HepG2 (cell line): ENCODE data around the gene RIN3. TPM values are rescaled to one million over a fixed set of nuclear protein-coding genes. Genes with fewer than 3 reads are reported as not detected.

ENCODE experiments used
- ATAC-seq: fragments of 200-7000 bp; cut with Tn5 transposase; 3 replicates; pipeline ENCODE4 v1.9.1; 2020; ENCODE audit warnings: mild to moderate bottlenecking, moderate library complexity
- BruUV-seq: library from RNA; stranded (reverse); fragments of 400-500 nt; replicated peaks from 2 replicates; lab custom pipeline; 2021; lab: Mats Ljungman, UMichigan
- CTCF ChIA-PET: fragments of 300-600 bp; formaldehyde crosslinking; extraction: SDS; loops from one replicate; lab custom pipeline; 2021; ENCODE audit warnings: low total read pairs, inconsistent platforms, low intra/inter-chr PET ratio; lab: Yijun Ruan, JAX
- POLR2A ChIA-PET: fragments of 350-600 bp; sonication (Branson Sonifier 250); formaldehyde crosslinking; loops from one replicate; lab custom pipeline; 2020; ENCODE audit warnings: antibody characterized with exemption, inconsistent platforms; lab: Yijun Ruan, JAX
- DNase-seq: peaks from one replicate; pipeline ENCODE4 v3.0.0-alpha.2; 2015; ENCODE audit warnings: low spot score
- FAIRE-seq: peaks from 3 replicates; lab custom pipeline; 2011; peaks lifted over from hg19 to GRCh38; lab: Jason Lieb, UNC
- H2AFZ ChIP-seq: one replicate; pipeline ENCODE4 v1.6.1; 2011; ENCODE audit warnings: low read length, inconsistent platforms
- H3K27ac ChIP-seq: fragments of 300-600 bp; 3 replicates; pipeline ENCODE4 v1.8.0; 2011; ENCODE audit warnings: mixed run types, mild to moderate bottlenecking, mixed read lengths, low read length, inconsistent platforms; ENCODE audit not compliant: insufficient read depth; ENCODE audit errors: extremely low read length
- H3K27me3 ChIP-seq, 2 experiments: fragments of 200-600 bp in 1 of 2; 2 replicates in 1 of 2; 3 replicates in 1 of 2; pipeline versions ENCODE4 v1.6.0 to v1.8.0; 2011; ENCODE audit warnings: low read length in 2 of 2, mild to moderate bottlenecking in 2 of 2, moderate library complexity in 2 of 2, inconsistent platforms in 1 of 2; ENCODE audit not compliant: insufficient read depth in 2 of 2, control insufficient read depth in 1 of 2
- H3K36me3 ChIP-seq, 2 experiments: fragments of 200-600 bp in 1 of 2; replicated peaks in 1 of 2; 2 replicates in 1 of 2; 3 replicates in 1 of 2; pipeline versions ENCODE4 v1.5.1 to v1.8.0; 2011; ENCODE audit warnings: low read length in 2 of 2, inconsistent platforms in 1 of 2; ENCODE audit not compliant: insufficient read depth in 2 of 2, control insufficient read depth in 1 of 2
- H3K4me1 ChIP-seq: 2 replicates; pipeline ENCODE4 v1.5.1; 2012; ENCODE audit warnings: low read length, inconsistent platforms; ENCODE audit not compliant: insufficient read depth
- H3K4me2 ChIP-seq: 2 replicates; pipeline ENCODE4 v1.6.0; 2011; ENCODE audit warnings: low read depth, low read length, inconsistent platforms
- H3K4me3 ChIP-seq, 3 experiments: fragments of 200-600 bp in 1 of 3; sonication (generic), shearing (Covaris generic) in 1 of 3; replicated peaks in 1 of 3; 2 replicates each; pipeline ENCODE4 v1.5.1; 2011 to 2016; ENCODE audit warnings: low read length in 3 of 3, inconsistent platforms in 2 of 3, low read depth in 2 of 3, mild to moderate bottlenecking in 2 of 3, control low read depth in 1 of 3, mixed read lengths in 1 of 3; ENCODE audit not compliant: insufficient read depth in 1 of 3
- H3K79me2 ChIP-seq: one replicate; pipeline ENCODE4 v1.6.1; 2011; ENCODE audit warnings: low read length, inconsistent platforms; ENCODE audit not compliant: insufficient read depth
- H3K9ac ChIP-seq: 2 replicates; pipeline ENCODE4 v1.6.0; 2011; ENCODE audit warnings: mild to moderate bottlenecking, low read depth, low read length, inconsistent platforms; ENCODE audit not compliant: insufficient read depth
- H3K9me3 ChIP-seq: 2 replicates; pipeline ENCODE4 v1.5.1; 2012; ENCODE audit warnings: mild to moderate bottlenecking, low read length
- H4K20me1 ChIP-seq: 2 replicates; pipeline ENCODE4 v1.6.0; 2011; ENCODE audit warnings: inconsistent platforms, mild to moderate bottlenecking, low read length, moderate library complexity; ENCODE audit not compliant: insufficient read depth
- BRCA1 ChIP-seq: sonication (generic); formaldehyde crosslinking; IDR thresholded peaks from 2 replicates; pipeline ENCODE4 v1.4.0; 2020; ENCODE audit warnings: missing genetic modification reagents
- CHCHD3 ChIP-seq: sonication (generic); formaldehyde crosslinking; IDR thresholded peaks from 2 replicates; pipeline ENCODE4 v1.8.0; 2022; ENCODE audit warnings: mild to moderate bottlenecking, missing genetic modification reagents, moderate library complexity
- MBNL3 ChIP-seq: fragments of 250-450 bp; sonication (Bioruptor Pico); conservative IDR thresholded peaks from 2 replicates; pipeline ENCODE4 v1.8.0; 2022; ENCODE audit warnings: mild to moderate bottlenecking, inconsistent platforms
- POLR2G ChIP-seq: fragments of 200-400 bp; formaldehyde crosslinking; IDR thresholded peaks from 2 replicates; pipeline ENCODE4 v1.6.1; 2018; ENCODE audit warnings: mild to moderate bottlenecking, low read depth, low read length, moderate library complexity
- RFXAP ChIP-seq: sonication (generic); formaldehyde crosslinking; IDR thresholded peaks from 2 replicates; pipeline ENCODE4 v1.4.0; 2020; ENCODE audit warnings: missing genetic modification reagents, borderline replicate concordance
- ZNF646 ChIP-seq: sonication (generic); formaldehyde crosslinking; IDR thresholded peaks from 2 replicates; pipeline ENCODE4 v1.9.0; 2021; ENCODE audit warnings: mild to moderate bottlenecking, missing genetic modification reagents
- ZNF782 ChIP-seq: sonication (generic); formaldehyde crosslinking; IDR thresholded peaks from 2 replicates; pipeline ENCODE4 v1.4.0; 2020; ENCODE audit warnings: missing genetic modification reagents, mild to moderate bottlenecking, borderline replicate concordance
- ZNF891 ChIP-seq: sonication (generic); formaldehyde crosslinking; IDR thresholded peaks from 2 replicates; pipeline ENCODE4 v1.5.0; 2020; ENCODE audit warnings: mild to moderate bottlenecking, missing genetic modification reagents
- WGBS: methylation state at CpG from one replicate; pipeline ENCODE4 v1.1.6; 2017; ENCODE audit warnings: low lambda C conversion rate; 5-methylcytosine and 5-hydroxymethylcytosine counted together
- in situ Hi-C: cut with HindIII; loops from 2 replicates; pipeline ENCODE4 v1.10.0; 2017; ENCODE audit warnings: low pct_unique_long_range_greater_than_20kb; ENCODE audit not compliant: extremely low pct_ligation_motif_present
- intact Hi-C: fragments of 100-400 bp; cut with micrococcal nuclease; formaldehyde crosslinking; loops from one replicate; pipeline ENCODE4 v1.10.0; 2022; ENCODE audit not compliant: unreplicated experiment
- polyA plus RNA-seq, 8 experiments: library from polyadenylated mRNA; depleted of rRNA in 3 of 8; stranded (reverse) in 7 of 8; unstranded in 1 of 8; fragments of >200 nt; fragmentation: Illumina TruSeq in 4 of 8; extraction: Trizol in 4 of 8; gene quantifications; 2 replicates each; pipeline versions ENCODE4 v1.2.1 to v1.2.3, GENCODE V29; 2011 to 2016; ENCODE audit warnings: low read depth in 4 of 8, missing spikeins in 1 of 8, mixed read lengths in 1 of 8; ENCODE audit not compliant: insufficient read depth in 1 of 8
- total RNA-seq, 5 experiments: library from RNA; depleted of rRNA; stranded (reverse); fragments of >200 nt; fragmentation: Illumina TruSeq; extraction: Trizol; gene quantifications; 2 replicates each; pipeline ENCODE4 v1.2.3, GENCODE V29; 2016; ENCODE audit warnings: low read depth in 1 of 5
- TF ChIP-seq, protein P1 (sequence below): sonication (generic); formaldehyde crosslinking; IDR thresholded peaks from 2 replicates; pipeline ENCODE4 v1.4.0; 2020; ENCODE audit warnings: low read depth, missing genetic modification reagents

RIN3 gene
- total and polyA plus RNA-seq, 2 of the 13 experiments (the other 11 are each of a cell fraction or from before 2014, with no cell fraction given) = 2.3 to 3.6 TPM

DNA sequence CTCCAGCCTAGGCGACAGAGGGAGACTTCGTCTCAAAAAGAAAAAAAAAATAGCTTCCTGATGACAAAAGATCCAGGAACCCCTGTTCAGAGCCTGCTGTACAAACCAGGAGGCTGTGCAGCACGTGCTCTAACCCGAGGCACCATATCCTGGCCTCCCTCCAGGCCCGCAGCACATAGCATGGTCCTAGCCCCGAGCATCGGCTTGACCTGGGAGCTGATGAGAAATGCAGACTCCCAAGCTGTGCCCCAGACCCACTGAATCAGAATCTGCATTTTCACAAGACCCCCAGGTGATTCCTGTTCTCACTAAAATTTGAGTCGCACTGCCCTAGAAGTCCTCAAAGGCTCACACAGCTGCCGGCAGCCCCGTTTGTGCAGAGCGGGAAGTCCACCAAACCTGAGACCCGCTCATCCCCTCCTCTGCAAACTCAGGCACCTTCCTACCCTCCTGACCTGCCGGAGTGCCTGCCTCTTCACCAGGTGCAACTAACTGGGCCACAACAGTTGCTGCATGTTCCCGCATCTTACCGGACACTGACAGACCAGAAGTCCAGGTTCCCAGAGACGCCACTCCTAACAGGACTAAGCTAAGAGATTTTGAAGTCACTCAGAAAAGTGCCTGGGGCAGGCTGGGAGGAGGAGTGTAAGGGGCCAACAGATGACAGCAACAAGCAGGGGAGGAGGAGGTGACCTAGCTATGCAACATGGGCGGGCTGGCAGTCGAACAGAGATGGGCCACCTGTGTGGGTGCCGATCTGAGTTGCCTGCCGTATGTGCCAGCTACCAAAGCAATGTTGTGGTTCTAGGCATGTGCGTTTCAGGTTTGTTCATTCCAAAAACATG, 24.0 kb upstream of the RIN3 start (continued):
- no peak for TF ChIP-seq ZNF646 (CRISPR knock-in tag)

GRCh38 chr14:92490239-92490959, 23.2 kb upstream of the RIN3 start:
- Histone ChIP-seq H3K27ac (no peak overlapping the region), H3K4me2 (no peak overlapping the region), H3K79me2 (no peaks in the 10 kb centered on the region), H3K27me3 (peaks cover 2 to 20% of the 10 kb centered on the region in 2 experiments; a peak in 3 of 5 replicates), H3K9ac (no peak overlapping the region), H2AFZ (no peak overlapping the region), H3K36me3 (no peaks in the 10 kb centered on the region), H3K4me1 (peaks cover 19% of the 10 kb centered on the region), H3K4me3 (no peak overlapping the region), H4K20me1 (no peaks in the 10 kb centered on the region), H3K9me3 (no peaks in the 10 kb centered on the region)
- no TSS peak for BruUV-seq
- no peak for DNase-seq
- CTCF ChIA-PET = no interaction called here
- no peak for ATAC-seq
- WGBS = 85% methylated on average over 6 of the region's 17 CpGs
- in situ Hi-C loops (no loop called here), intact Hi-C loops (no loop called here)
- no peak for FAIRE-seq
- POLR2A ChIA-PET = no interaction called here
- TF ChIP-seq ZNF891 = no peak
- no peak for TF ChIP-seq POLR2G
- TF ChIP-seq BRCA1 (CRISPR knock-in tag) = no peak
- TF ChIP-seq CHCHD3 = no peak
- TF ChIP-seq, protein P1, sequence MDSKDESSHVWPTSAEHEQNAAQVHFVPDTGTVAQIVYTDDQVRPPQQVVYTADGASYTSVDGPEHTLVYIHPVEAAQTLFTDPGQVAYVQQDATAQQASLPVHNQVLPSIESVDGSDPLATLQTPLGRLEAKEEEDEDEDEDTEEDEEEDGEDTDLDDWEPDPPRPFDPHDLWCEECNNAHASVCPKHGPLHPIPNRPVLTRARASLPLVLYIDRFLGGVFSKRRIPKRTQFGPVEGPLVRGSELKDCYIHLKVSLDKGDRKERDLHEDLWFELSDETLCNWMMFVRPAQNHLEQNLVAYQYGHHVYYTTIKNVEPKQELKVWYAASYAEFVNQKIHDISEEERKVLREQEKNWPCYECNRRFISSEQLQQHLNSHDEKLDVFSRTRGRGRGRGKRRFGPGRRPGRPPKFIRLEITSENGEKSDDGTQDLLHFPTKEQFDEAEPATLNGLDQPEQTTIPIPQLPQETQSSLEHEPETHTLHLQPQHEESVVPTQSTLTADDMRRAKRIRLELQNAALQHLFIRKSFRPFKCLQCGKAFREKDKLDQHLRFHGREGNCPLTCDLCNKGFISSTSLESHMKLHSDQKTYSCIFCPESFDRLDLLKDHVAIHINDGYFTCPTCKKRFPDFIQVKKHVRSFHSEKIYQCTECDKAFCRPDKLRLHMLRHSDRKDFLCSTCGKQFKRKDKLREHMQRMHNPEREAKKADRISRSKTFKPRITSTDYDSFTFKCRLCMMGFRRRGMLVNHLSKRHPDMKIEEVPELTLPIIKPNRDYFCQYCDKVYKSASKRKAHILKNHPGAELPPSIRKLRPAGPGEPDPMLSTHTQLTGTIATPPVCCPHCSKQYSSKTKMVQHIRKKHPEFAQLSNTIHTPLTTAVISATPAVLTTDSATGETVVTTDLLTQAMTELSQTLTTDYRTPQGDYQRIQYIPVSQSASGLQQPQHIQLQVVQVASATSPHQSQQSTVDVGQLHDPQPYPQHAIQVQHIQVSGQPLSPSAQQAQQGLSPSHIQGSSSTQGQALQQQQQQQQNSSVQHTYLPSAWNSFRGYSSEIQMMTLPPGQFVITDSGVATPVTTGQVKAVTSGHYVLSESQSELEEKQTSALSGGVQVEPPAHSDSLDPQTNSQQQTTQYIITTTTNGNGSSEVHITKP (CRISPR knock-in tag) = no peak
- TF ChIP-seq RFXAP (CRISPR knock-in tag) = no peak
- no peak for TF ChIP-seq ZNF782 (CRISPR knock-in tag)
- TF ChIP-seq MBNL3 = no peak
